GM23248 (cell line): Measurements from ENCODE around the gene PANX1. TPM values are rescaled to one million over a fixed set of nuclear protein-coding genes. Genes with fewer than 3 reads are reported as not detected.
A peak's percentile ranks its signal among the peaks of the same experiment; 100 is the strongest.

Experiments used
- DNase-seq: peaks from one replicate; pipeline ENCODE4 v3.0.0-alpha.2; 2015
- H2AFZ ChIP-seq: fragments of 200-600 bp; sonication (generic); 2 replicates; pipeline ENCODE4 v1.6.1; 2016; ENCODE audit warnings: antibody characterized with exemption
- H3F3A ChIP-seq: fragments of 200-600 bp; sonication (generic); 2 replicates; pipeline ENCODE4 v1.6.1; 2016; ENCODE audit warnings: mild to moderate bottlenecking, antibody characterized with exemption, mixed run types; ENCODE audit not compliant: insufficient read depth
- H3K27ac ChIP-seq: fragments of 200-600 bp; sonication (generic); 2 replicates; pipeline ENCODE4 v1.5.1; 2016; ENCODE audit warnings: mild to moderate bottlenecking
- H3K27me3 ChIP-seq: fragments of 200-600 bp; sonication (generic); replicated peaks from 2 replicates; pipeline ENCODE4 v1.6.1; 2016; ENCODE audit warnings: mild to moderate bottlenecking; ENCODE audit not compliant: insufficient read depth
- H3K36me3 ChIP-seq: fragments of 200-600 bp; sonication (generic); 2 replicates; pipeline ENCODE4 v1.6.1; 2016; ENCODE audit warnings: low read depth, mild to moderate bottlenecking
- H3K4me1 ChIP-seq: fragments of 200-600 bp; sonication (generic); 2 replicates; pipeline ENCODE4 v1.6.1; 2016; ENCODE audit warnings: mild to moderate bottlenecking; ENCODE audit not compliant: insufficient read depth
- H3K4me2 ChIP-seq: fragments of 200-600 bp; sonication (generic); one replicate; pipeline ENCODE4 v1.6.1; 2016; ENCODE audit warnings: mild to moderate bottlenecking; ENCODE audit not compliant: unreplicated experiment
- H3K4me3 ChIP-seq: fragments of 200-600 bp; sonication (generic); 2 replicates; pipeline ENCODE4 v1.5.1; 2016; ENCODE audit warnings: mild to moderate bottlenecking
- H3K79me2 ChIP-seq: fragments of 200-600 bp; sonication (generic); 2 replicates; pipeline ENCODE4 v1.6.1; 2016; ENCODE audit warnings: mild to moderate bottlenecking; ENCODE audit not compliant: insufficient read depth
- H3K9ac ChIP-seq: fragments of 200-600 bp; sonication (generic); 2 replicates; pipeline ENCODE4 v1.6.1; 2016; ENCODE audit warnings: mild to moderate bottlenecking
- H3K9me2 ChIP-seq: fragments of 200-600 bp; sonication (generic); 2 replicates; pipeline ENCODE4 v1.6.1; 2016; ENCODE audit warnings: mixed run types, mild to moderate bottlenecking, moderate library complexity; ENCODE audit not compliant: insufficient read depth
- H3K9me3 ChIP-seq: fragments of 200-600 bp; sonication (generic); one replicate; pipeline ENCODE4 v1.6.1; 2017; ENCODE audit warnings: low read depth
- H4K20me1 ChIP-seq: fragments of 200-600 bp; sonication (generic); 2 replicates; pipeline ENCODE4 v1.6.0; 2016; ENCODE audit not compliant: insufficient read depth
- EZH2 ChIP-seq: fragments of 200-600 bp; sonication (generic); IDR thresholded peaks from 2 replicates; pipeline ENCODE4 v1.6.1; 2018; ENCODE audit warnings: antibody characterized with exemption, mild to moderate bottlenecking; ENCODE audit not compliant: insufficient read depth, poor library complexity, severe bottlenecking
- EZH2phosphoT487 ChIP-seq: fragments of 200-600 bp; sonication (generic); IDR thresholded peaks from 2 replicates; pipeline ENCODE4 v1.6.1; 2018; ENCODE audit warnings: antibody characterized with exemption, moderate library complexity, mild to moderate bottlenecking, low read depth; ENCODE audit not compliant: insufficient read depth
- WGBS, 2 experiments: methylation state at CpG; one replicate each; pipeline ENCODE4 v1.1.6; 2015 to 2017; ENCODE audit warnings: low lambda C conversion rate in 2 of 2, low coverage in 1 of 2; ENCODE audit errors: missing lambda C conversion rate in 2 of 2; 5-methylcytosine and 5-hydroxymethylcytosine counted together
- in situ Hi-C: fragments of 300-500 bp; cut with MboI; formaldehyde crosslinking; loops from 2 replicates; pipeline ENCODE4 v1.15.0; 2020
- polyA plus RNA-seq: library from polyadenylated mRNA; unstranded; fragments of >200 nt; fragmentation: Nextera tagmentation; extraction: Ambion mirVana; gene quantifications from 2 replicates; pipeline ENCODE4 v1.2.1, GENCODE V29; 2016
- total RNA-seq: library from RNA; depleted of rRNA; stranded (reverse); fragments of >200 nt; shearing (Covaris generic); gene quantifications from 2 replicates; pipeline ENCODE4 v1.2.3, GENCODE V29; 2014

PANX1 gene
- total and polyA plus RNA-seq, 2 experiments from 2014 or later: 19.7 to 43.9 TPM

- no peak overlapping the region for H3K27ac ChIP-seq
- TF ChIP-seq EZH2phosphoT487 (no peak), EZH2 (no peak)
Observed at GRCh38 chr11:94193288-94193687, 64.6 kb downstream of the PANX1 start.

GRCh38 chr11:94194712-94195111 lies 66.1 kb downstream of the PANX1 start:
- Histone ChIP-seq H3K9ac (no peak overlapping the region), H3K79me2 (no peaks in the 10 kb centered on the region), H3K27ac (no peak overlapping the region), H3K36me3 (no peaks in the 10 kb centered on the region), H3K4me3 (no peak overlapping the region), H3K9me3 (no peaks in the 10 kb centered on the region), H3F3A (peaks cover 9% of the 10 kb centered on the region; the same call in 1 of the 2 replicates), H3K4me1 (peaks cover 16% of the 10 kb centered on the region), H3K4me2 (no peak overlapping the region), H4K20me1 (no peaks in the 10 kb centered on the region), H3K9me2 (no peaks in the 10 kb centered on the region), H3K27me3 (no peaks in the 10 kb centered on the region), H2AFZ (no peak overlapping the region)
- no peak for DNase-seq
- no peak for TF ChIP-seq EZH2phosphoT487
- no peak for TF ChIP-seq EZH2
- 88 to 92% methylated on average over 9 to 11 of the region's 11 CpGs for WGBS, 2 experiments
- in situ Hi-C loops: no loop called here

More at GRCh38 chr11:94193288-94193687, 64.6 kb downstream of the PANX1 start:
- no peaks in the 10 kb centered on the region for H3K36me3 ChIP-seq
- H2AFZ ChIP-seq: no peak overlapping the region
- H3K27me3 ChIP-seq: no peaks in the 10 kb centered on the region
- no peaks in the 10 kb centered on the region for H4K20me1 ChIP-seq
- H3K4me2 ChIP-seq: no peak overlapping the region
- 0 to 4% methylated on average over 1 of the region's 1 CpG for WGBS, 2 experiments
- no peak overlapping the region for H3K4me3 ChIP-seq
- in situ Hi-C loops: no loop called here
- no peaks in the 10 kb centered on the region for H3K9me2 ChIP-seq
- H3K9me3 ChIP-seq: no peaks in the 10 kb centered on the region
- DNase-seq: peak; percentile 81
- 0 out of 2 replicates have a peak, but pooled peaks cover 9% of the 10 kb centered on the region for H3F3A ChIP-seq
- H3K9ac ChIP-seq: no peak overlapping the region
- no peaks in the 10 kb centered on the region for H3K79me2 ChIP-seq
- peaks cover 8% of the 10 kb centered on the region; the same call in 1 of the 2 replicates for H3K4me1 ChIP-seq

- Histone ChIP-seq H3F3A (peaks cover 20% of the 10 kb centered on the region), H2AFZ (no peak overlapping the region), H3K4me1 (peaks cover 32% of the 10 kb centered on the region), H3K4me3 (no peak overlapping the region), H3K9ac (no peak overlapping the region), H3K9me2 (no peaks in the 10 kb centered on the region), H3K27ac (no peak overlapping the region), H3K4me2 (no peak overlapping the region), H3K36me3 (no peaks in the 10 kb centered on the region), H3K79me2 (no peaks in the 10 kb centered on the region), H3K9me3 (no peaks in the 10 kb centered on the region), H4K20me1 (no peaks in the 10 kb centered on the region), H3K27me3 (no peaks in the 10 kb centered on the region)
- DNase-seq: peak; percentile 68
- in situ Hi-C loops: no loop called here
- TF ChIP-seq EZH2 (no peak), EZH2phosphoT487 (no peak)
- WGBS, 2 experiments: 75 to 77% methylated on average over 4 of the region's 4 CpGs
Observed at GRCh38 chr11:94196363-94196762, 67.7 kb downstream of the PANX1 start.

GRCh38 chr11:94198718-94199117 lies 70.1 kb downstream of the PANX1 start:
- DNase-seq: no peak
- TF ChIP-seq EZH2: no peak
- TF ChIP-seq EZH2phosphoT487: no peak
- Histone ChIP-seq H4K20me1 (no peaks in the 10 kb centered on the region), H2AFZ (no peak overlapping the region), H3K9me3 (no peaks in the 10 kb centered on the region), H3K4me2 (no peak overlapping the region), H3K4me3 (no peak overlapping the region), H3K4me1 (peaks cover 27% of the 10 kb centered on the region), H3K9ac (no peak overlapping the region), H3F3A (peaks cover 15% of the 10 kb centered on the region), H3K27me3 (no peaks in the 10 kb centered on the region), H3K36me3 (no peaks in the 10 kb centered on the region), H3K79me2 (no peaks in the 10 kb centered on the region), H3K9me2 (no peaks in the 10 kb centered on the region), H3K27ac (no peak overlapping the region)
- 90 to 97% methylated on average over 3 of the region's 3 CpGs for WGBS, 2 experiments
- in situ Hi-C loops: no loop called here
